ENCODE data around the gene AIM2. TPM values are rescaled to one million over a fixed set of nuclear protein-coding genes. Genes with fewer than 3 reads are reported as not detected.

The AIM2 gene
- polyA plus RNA-seq, 3 donors = 6.1 to 9.8 (median 9.0) TPM

- Mint-ChIP-seq H3K9me3 (peaks cover 0 to 6% (median 0%) of the 10 kb centered on the region in 7 donors), H3K27ac (no peak overlapping the region), H3K36me3 (peaks cover 32 to 47% of the 10 kb centered on the region in 2 donors), H3K4me1 (peaks cover 47% of the 10 kb centered on the region), H3K27me3 (ENCODE audit: low read depth in 3 of 3) (no peaks in the 10 kb centered on the region), H3K4me3 (no peak overlapping the region)
- Histone ChIP-seq H3K4me3 (replicated peaks in 1 of 3; ENCODE audit: low read depth in 2 of 3, low read length in 3 of 3) (no peak overlapping the region), H3K9ac (ENCODE audit: insufficient read depth, low read length, poor library complexity, severe bottlenecking) (no peak overlapping the region), H3K79me2 (ENCODE audit: insufficient read depth, low read length) (no peaks in the 10 kb centered on the region), H3K4me2 (replicated peaks; ENCODE audit: extremely low read depth, low read length, poor library complexity, severe bottlenecking) (no peak overlapping the region), H3K9me3 (replicated peaks in 1 of 2; ENCODE audit: control insufficient read depth in 1 of 2, insufficient read depth in 1 of 2, low read length in 2 of 2) (no peaks in the 10 kb centered on the region), H3K27ac (ENCODE audit: low read depth in 1 of 2, low read length in 2 of 2) (no peak overlapping the region), H3K27me3 (ENCODE audit: control insufficient read depth in 2 of 2, insufficient read depth in 2 of 2, low read length in 2 of 2) (no peaks in the 10 kb centered on the region), H3K36me3 (replicated peaks in 1 of 2; ENCODE audit: control insufficient read depth in 1 of 2, insufficient read depth in 2 of 2, low read length in 2 of 2) (peaks cover 0 to 27% of the 10 kb centered on the region in 2 donors), H4K20me1 (ENCODE audit: insufficient read depth, low read length) (no peaks in the 10 kb centered on the region), H2AFZ (ENCODE audit: insufficient read depth, low read depth, low read length, poor library complexity, severe bottlenecking) (no peak overlapping the region), H3K4me1 (ENCODE audit: control insufficient read depth in 1 of 2, insufficient read depth in 2 of 2, low read length in 2 of 2) (peaks cover 37 to 47% of the 10 kb centered on the region in 2 donors)
- no peak for TF ChIP-seq CTCF (IDR thresholded peaks at IDR 0.05)
- WGBS (ENCODE audit: insufficient coverage) = 88% methylated on average over 2 of the region's 4 CpGs
- intact Hi-C loops (cut with micrococcal nuclease) = loop anchor here (10.0 kb wide), 3 partner anchors 231 to 781 kb away; partner anchors contain the start of genes CD1C (in 1 of the 2) and MNDA (in 1 of the 2)
- no peak for DNase-seq
Measured at GRCh38 chr1:159066108-159066507, 10.5 kb downstream of the AIM2 start.

GRCh38 chr1:159065106-159065505 lies 11.5 kb downstream of the AIM2 start:
- Histone ChIP-seq H3K4me3 (replicated peaks in 1 of 3; ENCODE audit: low read depth in 2 of 3, low read length in 3 of 3) (no peak overlapping the region), H3K9ac (ENCODE audit: insufficient read depth, low read length, poor library complexity, severe bottlenecking) (no peak overlapping the region), H2AFZ (ENCODE audit: insufficient read depth, low read depth, low read length, poor library complexity, severe bottlenecking) (no peak overlapping the region), H3K4me1 (ENCODE audit: control insufficient read depth in 1 of 2, insufficient read depth in 2 of 2, low read length in 2 of 2) (peaks cover 35 to 47% of the 10 kb centered on the region in 2 donors), H3K4me2 (replicated peaks; ENCODE audit: extremely low read depth, low read length, poor library complexity, severe bottlenecking) (no peak overlapping the region), H3K9me3 (replicated peaks in 1 of 2; ENCODE audit: control insufficient read depth in 1 of 2, insufficient read depth in 1 of 2, low read length in 2 of 2) (no peaks in the 10 kb centered on the region), H3K27me3 (ENCODE audit: control insufficient read depth in 2 of 2, insufficient read depth in 2 of 2, low read length in 2 of 2) (no peaks in the 10 kb centered on the region), H3K79me2 (ENCODE audit: insufficient read depth, low read length) (no peaks in the 10 kb centered on the region), H3K27ac (ENCODE audit: low read depth in 1 of 2, low read length in 2 of 2) (no peak overlapping the region), H4K20me1 (ENCODE audit: insufficient read depth, low read length) (no peaks in the 10 kb centered on the region), H3K36me3 (replicated peaks in 1 of 2; ENCODE audit: control insufficient read depth in 1 of 2, insufficient read depth in 2 of 2, low read length in 2 of 2) (peaks cover 0 to 27% of the 10 kb centered on the region in 2 donors)
- DNase-seq = no peak
- intact Hi-C loops (cut with micrococcal nuclease) = loop anchor here (10.0 kb wide), 3 partner anchors 230 to 780 kb away; partner anchors contain the start of genes CD1C (in 1 of the 2) and MNDA (in 1 of the 2)
- no peak overlapping the region for H3K4me3 Mint-ChIP-seq
- no peak overlapping the region for H3K27ac Mint-ChIP-seq
- peaks cover 0 to 6% (median 0%) of the 10 kb centered on the region in 7 donors for H3K9me3 Mint-ChIP-seq
- H3K4me1 Mint-ChIP-seq = peaks cover 48% of the 10 kb centered on the region
- TF ChIP-seq CTCF (IDR thresholded peaks at IDR 0.05) = no peak
- H3K27me3 Mint-ChIP-seq (ENCODE audit: low read depth in 3 of 3) = no peaks in the 10 kb centered on the region
- H3K36me3 Mint-ChIP-seq = peaks cover 32 to 42% of the 10 kb centered on the region in 2 donors
- WGBS (ENCODE audit: insufficient coverage) = no CpG with 5 or more reads among the region's 8 CpGs

Data from CD14-positive monocyte (primary cell).